Calu3 (cell line): ENCODE results near the gene ASCL5. TPM values are rescaled to one million over a fixed set of nuclear protein-coding genes. Genes with fewer than 3 reads are reported as not detected.

Experiments used
- BruUV-seq: library from RNA; stranded (reverse); fragments of 400-500 nt; replicated peaks from 2 replicates; lab custom pipeline; 2021; lab: Mats Ljungman, UMichigan
- CTCF ChIA-PET: fragments of 300-600 bp; sonication (Branson Sonifier 250); formaldehyde crosslinking; loops from one replicate; lab custom pipeline; 2022; ENCODE audit warnings: antibody characterized with exemption; lab: Charles Lee
- DNase-seq: peaks from one replicate; pipeline ENCODE4 v3.0.0; 2022
- H3K27ac Mint-ChIP-seq: one replicate; pipeline ENCODE4 v1.8.0; 2022; ENCODE audit warnings: mixed read lengths; ENCODE audit not compliant: unreplicated experiment
- H3K27me3 Mint-ChIP-seq: one replicate; pipeline ENCODE4 v1.8.0; 2022; ENCODE audit warnings: mixed read lengths; ENCODE audit not compliant: unreplicated experiment
- H3K36me3 Mint-ChIP-seq: one replicate; pipeline ENCODE4 v1.8.0; 2022; ENCODE audit warnings: mild to moderate bottlenecking, moderate library complexity, mixed read lengths; ENCODE audit not compliant: insufficient read depth, unreplicated experiment
- H3K4me1 Mint-ChIP-seq: one replicate; pipeline ENCODE4 v1.8.0; 2022; ENCODE audit warnings: mild to moderate bottlenecking, low read depth, mixed read lengths; ENCODE audit not compliant: unreplicated experiment
- H3K4me3 Mint-ChIP-seq: one replicate; pipeline ENCODE4 v1.8.0; 2022; ENCODE audit warnings: mild to moderate bottlenecking, low read depth, moderate library complexity, mixed read lengths; ENCODE audit not compliant: unreplicated experiment
- H3K9me3 Mint-ChIP-seq: one replicate; pipeline ENCODE4 v1.8.0; 2022; ENCODE audit warnings: low read depth, mixed read lengths; ENCODE audit not compliant: unreplicated experiment
- CTCF ChIP-seq: fragments of 200-600 bp; IDR thresholded peaks from one replicate; pipeline ENCODE4 v1.8.0; 2022; ENCODE audit warnings: antibody characterized with exemption; ENCODE audit not compliant: unreplicated experiment
- intact Hi-C: fragments of 100-400 bp; cut with micrococcal nuclease; formaldehyde crosslinking; loops from one replicate; pipeline ENCODE4 v1.10.0; 2022; ENCODE audit not compliant: unreplicated experiment
- total RNA-seq: library from RNA; stranded (reverse); gene quantifications from 2 replicates; pipeline ENCODE4 v1.2.3, GENCODE V29; 2022

ASCL5 gene
- total RNA-seq, 1 experiment from 2014 or later = not detected

GRCh38 chr1:201090541-201090940, 36.4 kb downstream of the ASCL5 start:
- H3K27ac Mint-ChIP-seq = no peak overlapping the region
- no peak for DNase-seq
- H3K4me1 Mint-ChIP-seq = no peaks in the 10 kb centered on the region
- H3K36me3 Mint-ChIP-seq = no peaks in the 10 kb centered on the region
- CTCF ChIA-PET = interaction anchor here (0.9 kb wide), 1 partner anchor 18 kb away, joined by 3 read pairs; no protein-coding TSS in a partner anchor
- no peak overlapping the region for H3K4me3 Mint-ChIP-seq
- H3K9me3 Mint-ChIP-seq = no peaks in the 10 kb centered on the region
- TF ChIP-seq CTCF = no peak
- no TSS peak for BruUV-seq
- peaks cover 82% of the 10 kb centered on the region for H3K27me3 Mint-ChIP-seq
- intact Hi-C loops = no loop called here

- CTCF ChIA-PET = no interaction called here
- Mint-ChIP-seq H3K9me3 (no peaks in the 10 kb centered on the region), H3K36me3 (no peaks in the 10 kb centered on the region), H3K4me1 (no peaks in the 10 kb centered on the region), H3K27ac (no peak overlapping the region), H3K27me3 (peaks cover 82% of the 10 kb centered on the region), H3K4me3 (no peak overlapping the region)
- intact Hi-C loops = loop anchor here (5.0 kb wide), 1 partner anchor 133 kb away; no protein-coding TSS in a partner anchor
- no TSS peak for BruUV-seq
- no peak for TF ChIP-seq CTCF
- DNase-seq = no peak
Measured at GRCh38 chr1:201089596-201089995, 37.4 kb downstream of the ASCL5 start.

GRCh38 chr1:201088901-201089525, 38.0 kb downstream of the ASCL5 start:
- TF ChIP-seq CTCF = no peak
- peaks cover 82% of the 10 kb centered on the region for H3K27me3 Mint-ChIP-seq
- intact Hi-C loops = loop anchor here (5.0 kb wide), 1 partner anchor 133 kb away; no protein-coding TSS in a partner anchor
- CTCF ChIA-PET = no interaction called here
- H3K4me3 Mint-ChIP-seq = no peak overlapping the region
- no peaks in the 10 kb centered on the region for H3K36me3 Mint-ChIP-seq
- H3K27ac Mint-ChIP-seq = no peak overlapping the region
- no peaks in the 10 kb centered on the region for H3K4me1 Mint-ChIP-seq
- BruUV-seq = no TSS peak
- peak; percentile 9 for DNase-seq
- no peaks in the 10 kb centered on the region for H3K9me3 Mint-ChIP-seq

GRCh38 chr1:201088395-201088794, 38.6 kb downstream of the ASCL5 start:
- BruUV-seq = no TSS peak
- no peak overlapping the region for H3K4me3 Mint-ChIP-seq

More at GRCh38 chr1:201088395-201088794, 38.6 kb downstream of the ASCL5 start:
- H3K27ac Mint-ChIP-seq = no peak overlapping the region
- intact Hi-C loops = loop anchor here (5.0 kb wide), 1 partner anchor 134 kb away; no protein-coding TSS in a partner anchor
- H3K36me3 Mint-ChIP-seq = no peaks in the 10 kb centered on the region
- CTCF ChIA-PET = no interaction called here
- H3K9me3 Mint-ChIP-seq = no peaks in the 10 kb centered on the region
- TF ChIP-seq CTCF = no peak
- no peak for DNase-seq
- no peaks in the 10 kb centered on the region for H3K4me1 Mint-ChIP-seq
- peaks cover 82% of the 10 kb centered on the region for H3K27me3 Mint-ChIP-seq
